Sigmoid colon (tissue), 7 donors: ENCODE measurements around the gene ADGRE3. TPM values are rescaled to one million over a fixed set of nuclear protein-coding genes. Genes with fewer than 3 reads are reported as not detected.

Experiments used
- DNase-seq: peaks from one replicate; pipeline ENCODE4 v3.0.0-alpha.2; 2019
- H3K27ac ChIP-seq, 4 donors: fragments of 200-600 bp; sonication (generic); one replicate each; pipeline ENCODE4 v1.5.1; 2016 to 2019; ENCODE audit warnings: mild to moderate bottlenecking in 1 of 4
- H3K27me3 ChIP-seq, 3 donors: fragments of 200-600 bp; sonication (generic); one replicate each; pipeline ENCODE4 v1.5.1; 2019; ENCODE audit warnings: mild to moderate bottlenecking in 1 of 3
- H3K36me3 ChIP-seq, 4 donors: fragments of 200-600 bp; sonication (generic); one replicate each; pipeline ENCODE4 v1.5.1; 2016 to 2019
- H3K4me1 ChIP-seq, 4 donors: fragments of 200-600 bp; sonication (generic); one replicate each; pipeline ENCODE4 v1.5.1; 2017 to 2019
- H3K4me3 ChIP-seq, 4 donors: fragments of 200-600 bp; sonication (generic); one replicate each; pipeline ENCODE4 v1.5.1; 2017 to 2019; ENCODE audit warnings: mild to moderate bottlenecking in 2 of 4, moderate library complexity in 1 of 4
- H3K9me3 ChIP-seq, 4 donors: fragments of 200-600 bp in 3 of 4; sonication (generic) in 3 of 4; one replicate each; pipeline versions ENCODE4 v1.5.1 to v1.6.1; 2013 to 2019
- EP300 ChIP-seq, 4 donors: sonication (generic); formaldehyde crosslinking; IDR thresholded peaks; one replicate each; pipeline ENCODE4 v1.6.1; 2017; ENCODE audit warnings: antibody characterized with exemption in 4 of 4
- POLR2A ChIP-seq, 2 donors: fragments of 450-650 bp; IDR thresholded peaks; one replicate each; pipeline ENCODE4 v1.6.1; 2016; ENCODE audit warnings: antibody characterized with exemption in 2 of 2, mild to moderate bottlenecking in 2 of 2, moderate library complexity in 2 of 2
- POLR2AphosphoS5 ChIP-seq, 4 donors: sonication (generic); formaldehyde crosslinking; IDR thresholded peaks; one replicate each; pipeline ENCODE4 v1.6.1; 2017; ENCODE audit warnings: antibody characterized with exemption in 4 of 4
- WGBS, 2 donors: extraction: QIAGEN DNeasy Blood & Tissue Kit; methylation state at CpG; one replicate each; pipeline ENCODE4 v1.1.7; 2013; 5-methylcytosine and 5-hydroxymethylcytosine counted together
- intact Hi-C: fragments of 100-400 bp; cut with DNase I; formaldehyde crosslinking; loops from one replicate; pipeline ENCODE4 v1.15.1; 2023
- polyA plus RNA-seq, 3 donors: library from polyadenylated mRNA; stranded (reverse); fragments of 200-250 nt; gene quantifications; one replicate each; pipeline ENCODE4 v1.2.3, GENCODE V29; 2013
- total RNA-seq, 4 donors: library from RNA; depleted of rRNA; stranded (reverse); fragments of >200 nt; gene quantifications; one replicate each; pipeline ENCODE4 v1.1.0, GENCODE V29; 2016
- TF ChIP-seq, protein P1 (sequence below), 4 experiments: fragments of 450-650 bp in 3 of 4; fragments of 200-600 bp in 1 of 4; IDR thresholded peaks; one replicate each; pipeline ENCODE4 v1.5.1; 2016 to 2019; ENCODE audit warnings: antibody characterized with exemption in 4 of 4, mild to moderate bottlenecking in 3 of 4, moderate library complexity in 2 of 4
- donor health status: healthy with polysubstance abuse.
- donor health status: Bipolar disorder and iron deficiency.
- donor health status: healthy.

Gene ADGRE3
- total and polyA plus RNA-seq, 7 donors: 0.04 TPM; not detected in 6

- TF ChIP-seq, protein P1, sequence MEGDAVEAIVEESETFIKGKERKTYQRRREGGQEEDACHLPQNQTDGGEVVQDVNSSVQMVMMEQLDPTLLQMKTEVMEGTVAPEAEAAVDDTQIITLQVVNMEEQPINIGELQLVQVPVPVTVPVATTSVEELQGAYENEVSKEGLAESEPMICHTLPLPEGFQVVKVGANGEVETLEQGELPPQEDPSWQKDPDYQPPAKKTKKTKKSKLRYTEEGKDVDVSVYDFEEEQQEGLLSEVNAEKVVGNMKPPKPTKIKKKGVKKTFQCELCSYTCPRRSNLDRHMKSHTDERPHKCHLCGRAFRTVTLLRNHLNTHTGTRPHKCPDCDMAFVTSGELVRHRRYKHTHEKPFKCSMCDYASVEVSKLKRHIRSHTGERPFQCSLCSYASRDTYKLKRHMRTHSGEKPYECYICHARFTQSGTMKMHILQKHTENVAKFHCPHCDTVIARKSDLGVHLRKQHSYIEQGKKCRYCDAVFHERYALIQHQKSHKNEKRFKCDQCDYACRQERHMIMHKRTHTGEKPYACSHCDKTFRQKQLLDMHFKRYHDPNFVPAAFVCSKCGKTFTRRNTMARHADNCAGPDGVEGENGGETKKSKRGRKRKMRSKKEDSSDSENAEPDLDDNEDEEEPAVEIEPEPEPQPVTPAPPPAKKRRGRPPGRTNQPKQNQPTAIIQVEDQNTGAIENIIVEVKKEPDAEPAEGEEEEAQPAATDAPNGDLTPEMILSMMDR (IDR thresholded peaks at IDR 0.05): no peak
- TF ChIP-seq POLR2AphosphoS5 (IDR thresholded peaks at IDR 0.05) (no peak), POLR2A (IDR thresholded peaks at IDR 0.05) (no peak), EP300 (IDR thresholded peaks at IDR 0.05) (no peak)
- Histone ChIP-seq H3K27ac (no peak overlapping the region), H3K4me3 (no peak overlapping the region), H3K9me3 (no peaks in the 10 kb centered on the region), H3K4me1 (peaks cover 0 to 12% (median 11%) of the 10 kb centered on the region in 4 donors), H3K27me3 (no peaks in the 10 kb centered on the region), H3K36me3 (no peaks in the 10 kb centered on the region)
- no peak for DNase-seq
- intact Hi-C loops: no loop called here
- WGBS, 2 donors: 71 to 87% methylated on average over 5 of the region's 5 CpGs
Observed at GRCh38 chr19:14577264-14577663, 97.4 kb downstream of the ADGRE3 start.

DNA sequence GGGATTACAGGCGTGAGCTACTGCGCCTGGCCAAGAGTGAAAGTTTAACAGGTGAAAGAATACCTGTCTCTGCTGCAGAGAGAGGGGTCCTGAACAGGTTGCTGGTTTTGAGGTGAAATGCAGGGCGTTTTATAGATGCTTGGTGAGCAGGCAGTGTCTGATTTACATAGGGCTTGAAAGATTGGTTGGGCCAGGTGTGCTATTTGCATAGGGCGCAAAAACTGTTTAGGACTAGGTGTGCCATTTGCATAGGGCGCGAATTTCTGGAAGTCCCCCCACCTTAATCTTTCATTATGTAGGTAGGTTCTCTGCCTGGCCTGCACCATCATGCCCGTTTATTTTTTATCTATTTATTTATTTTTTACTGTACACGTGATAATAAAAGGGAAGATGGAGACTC, 98.3 kb downstream of the ADGRE3 start:
- no peaks in the 10 kb centered on the region for H3K9me3 ChIP-seq
- 78 to 86% methylated on average over 8 of the region's 8 CpGs for WGBS, 2 donors
- intact Hi-C loops: no loop called here

DNA sequence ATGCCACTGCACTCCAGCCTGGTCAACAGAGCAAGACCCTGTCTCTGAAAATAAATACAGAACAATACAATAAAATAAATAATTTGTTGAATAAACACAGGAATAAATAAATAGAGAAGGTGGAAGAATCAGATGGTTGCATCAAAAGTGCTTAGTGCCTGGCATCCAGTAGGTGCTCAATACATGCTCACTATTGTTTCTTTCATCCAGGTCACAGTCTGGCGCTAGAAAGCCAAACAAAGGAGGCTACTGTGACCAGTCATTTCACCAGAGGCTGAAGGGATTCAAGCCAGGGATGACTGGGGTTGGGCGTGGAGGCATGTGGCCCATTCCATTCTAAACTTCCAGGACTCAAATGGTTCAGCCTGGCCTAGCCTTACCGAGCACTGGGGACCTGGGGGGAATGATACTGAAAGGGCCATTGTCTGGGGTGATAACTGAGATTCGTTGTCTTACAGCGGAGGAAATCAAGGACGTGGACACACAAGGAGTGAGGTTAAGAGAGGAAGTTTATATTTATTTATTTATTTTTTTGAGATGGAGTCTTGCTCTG, 99.1 kb downstream of the ADGRE3 start:
- 78 to 93% methylated on average over 6 of the region's 6 CpGs for WGBS, 2 donors
- H3K4me3 ChIP-seq: no peak overlapping the region
- peaks cover 0 to 24% (median 23%) of the 10 kb centered on the region in 4 donors for H3K4me1 ChIP-seq
- no peak for DNase-seq
- no peak overlapping the region for H3K27ac ChIP-seq
- H3K27me3 ChIP-seq: no peaks in the 10 kb centered on the region
- no peaks in the 10 kb centered on the region for H3K36me3 ChIP-seq
- H3K9me3 ChIP-seq: no peaks in the 10 kb centered on the region
- TF ChIP-seq POLR2A (IDR thresholded peaks at IDR 0.05): no peak
- no peak for TF ChIP-seq POLR2AphosphoS5 (IDR thresholded peaks at IDR 0.05)
- TF ChIP-seq, protein P1 (IDR thresholded peaks at IDR 0.05): no peak
- TF ChIP-seq EP300 (IDR thresholded peaks at IDR 0.05): no peak
- intact Hi-C loops: no loop called here

More for the DNA sequence above, 98.3 kb downstream of the ADGRE3 start:
- H3K27ac ChIP-seq: no peak overlapping the region
- DNase-seq: no peak
- TF ChIP-seq, protein P1 (IDR thresholded peaks at IDR 0.05): no peak
- no peak for TF ChIP-seq POLR2A (IDR thresholded peaks at IDR 0.05)
- TF ChIP-seq POLR2AphosphoS5 (IDR thresholded peaks at IDR 0.05): no peak
- no peak for TF ChIP-seq EP300 (IDR thresholded peaks at IDR 0.05)
- H3K27me3 ChIP-seq: no peaks in the 10 kb centered on the region
- no peaks in the 10 kb centered on the region for H3K36me3 ChIP-seq
- peaks cover 0 to 16% (median 15%) of the 10 kb centered on the region in 4 donors for H3K4me1 ChIP-seq
- H3K4me3 ChIP-seq: no peak overlapping the region

- 1 to 3% methylated on average over 40 of the region's 40 CpGs for WGBS, 2 donors
- Histone ChIP-seq H3K36me3 (peaks cover 0 to 7% (median 1%) of the 10 kb centered on the region in 4 donors), H3K27ac (peak within 1 kb of the TSS; percentile 70 to 87 (median 83))
Observed at GRCh38 chr19:14571695-14572490, 102.8 kb downstream of the ADGRE3 start, which contains the start of gene NDUFB7. NDUFB7 (minus strand) TSS chr19:14572066; CDS start chr19:14572000, 66 bp downstream.

More at GRCh38 chr19:14571695-14572490, 102.8 kb downstream of the ADGRE3 start, which contains the start of gene NDUFB7:
- H3K4me3 ChIP-seq: peak within 1 kb of the TSS; percentile 63 to 94 (median 82)
- H3K27me3 ChIP-seq: no peaks in the 10 kb centered on the region
- TF ChIP-seq EP300 (IDR thresholded peaks at IDR 0.05) (no peak), POLR2A (IDR thresholded peaks at IDR 0.05) (peak; percentile 59 to 60), POLR2AphosphoS5 (IDR thresholded peaks at IDR 0.05) (peak; percentile 61 to 92 (median 87))
- TF ChIP-seq, protein P1 (IDR thresholded peaks at IDR 0.05): peak in 3 of 4 experiments; percentile 54 to 76 (median 60)
- intact Hi-C loops: loop anchor here (1.0 to 2.0 kb wide), 2 partner anchors 43 to 118 kb away; partner anchors contain the start of genes TECR and ZNF333
- DNase-seq: peak; percentile 96
- peaks cover 0 to 38% (median 36%) of the 10 kb centered on the region in 4 donors for H3K4me1 ChIP-seq
- no peaks in the 10 kb centered on the region for H3K9me3 ChIP-seq
